ENCODE data around the gene PRELID2.

PRELID2 gene

GRCh38 chr5:145768863-145769262 lies 66.3 kb downstream of the PRELID2 start:
- no peak for TF ChIP-seq POLR2AphosphoS5 (IDR thresholded peaks at IDR 0.05; ENCODE audit: low read depth, low read length)
- no peak for TF ChIP-seq SPI1 (IDR thresholded peaks at IDR 0.05; ENCODE audit: low read depth, low read length)
- TF ChIP-seq PAX5 (IDR thresholded peaks at IDR 0.05; ENCODE audit: insufficient read depth, low read length, severe bottlenecking), result no peak
- TF ChIP-seq POU2F2 (IDR thresholded peaks at IDR 0.05; ENCODE audit: low read depth, low read length), result no peak
- TF ChIP-seq TAF1 (IDR thresholded peaks at IDR 0.05; ENCODE audit: low read depth, low read length), result no peak
- TF ChIP-seq POLR2A (IDR thresholded peaks at IDR 0.05; ENCODE audit: low read depth, low read length), result no peak
- FAIRE-seq, result no peak

GRCh38 chr5:145764325-145764724 lies 70.8 kb downstream of the PRELID2 start:
- DNase-seq (ENCODE audit: insufficient read length, low spot score) (no peak), FAIRE-seq (no peak)
- no peak for TF ChIP-seq SPI1 (IDR thresholded peaks at IDR 0.05; ENCODE audit: low read depth, low read length)
- TF ChIP-seq POU2F2 (IDR thresholded peaks at IDR 0.05; ENCODE audit: low read depth, low read length), result no peak
- TF ChIP-seq TAF1 (IDR thresholded peaks at IDR 0.05; ENCODE audit: low read depth, low read length), result no peak
- no peak for TF ChIP-seq POLR2AphosphoS5 (IDR thresholded peaks at IDR 0.05; ENCODE audit: low read depth, low read length)
- no peak for TF ChIP-seq PAX5 (IDR thresholded peaks at IDR 0.05; ENCODE audit: insufficient read depth, low read length, severe bottlenecking)
- no peak for TF ChIP-seq POLR2A (IDR thresholded peaks at IDR 0.05; ENCODE audit: low read depth, low read length)

More at GRCh38 chr5:145768863-145769262, 66.3 kb downstream of the PRELID2 start:
- no peak for DNase-seq (ENCODE audit: insufficient read length, low spot score)

GRCh38 chr5:145762833-145763232 lies 72.3 kb downstream of the PRELID2 start:
- DNase-seq (ENCODE audit: insufficient read length, low spot score) (no peak), FAIRE-seq (no peak)
- TF ChIP-seq PAX5 (IDR thresholded peaks at IDR 0.05; ENCODE audit: insufficient read depth, low read length, severe bottlenecking), result no peak
- TF ChIP-seq POLR2A (IDR thresholded peaks at IDR 0.05; ENCODE audit: low read depth, low read length), result no peak
- no peak for TF ChIP-seq POLR2AphosphoS5 (IDR thresholded peaks at IDR 0.05; ENCODE audit: low read depth, low read length)
- no peak for TF ChIP-seq SPI1 (IDR thresholded peaks at IDR 0.05; ENCODE audit: low read depth, low read length)
- no peak for TF ChIP-seq POU2F2 (IDR thresholded peaks at IDR 0.05; ENCODE audit: low read depth, low read length)
- TF ChIP-seq TAF1 (IDR thresholded peaks at IDR 0.05; ENCODE audit: low read depth, low read length), result no peak

GRCh38 chr5:145761254-145761653 lies 73.9 kb downstream of the PRELID2 start:
- DNase-seq (ENCODE audit: insufficient read length, low spot score), result no peak
- FAIRE-seq, result no peak
- TF ChIP-seq POLR2A (IDR thresholded peaks at IDR 0.05; ENCODE audit: low read depth, low read length) (no peak), POU2F2 (IDR thresholded peaks at IDR 0.05; ENCODE audit: low read depth, low read length) (no peak), PAX5 (IDR thresholded peaks at IDR 0.05; ENCODE audit: insufficient read depth, low read length, severe bottlenecking) (no peak), TAF1 (IDR thresholded peaks at IDR 0.05; ENCODE audit: low read depth, low read length) (no peak), SPI1 (IDR thresholded peaks at IDR 0.05; ENCODE audit: low read depth, low read length) (no peak), POLR2AphosphoS5 (IDR thresholded peaks at IDR 0.05; ENCODE audit: low read depth, low read length) (no peak)

GRCh38 chr5:145760660-145761059 lies 74.5 kb downstream of the PRELID2 start:
- FAIRE-seq, result no peak
- DNase-seq (ENCODE audit: insufficient read length, low spot score), result no peak
- TF ChIP-seq PAX5 (IDR thresholded peaks at IDR 0.05; ENCODE audit: insufficient read depth, low read length, severe bottlenecking), result no peak
- no peak for TF ChIP-seq SPI1 (IDR thresholded peaks at IDR 0.05; ENCODE audit: low read depth, low read length)
- no peak for TF ChIP-seq POLR2A (IDR thresholded peaks at IDR 0.05; ENCODE audit: low read depth, low read length)
- TF ChIP-seq POU2F2 (IDR thresholded peaks at IDR 0.05; ENCODE audit: low read depth, low read length), result no peak
- TF ChIP-seq POLR2AphosphoS5 (IDR thresholded peaks at IDR 0.05; ENCODE audit: low read depth, low read length), result no peak
- no peak for TF ChIP-seq TAF1 (IDR thresholded peaks at IDR 0.05; ENCODE audit: low read depth, low read length)

- DNase-seq (ENCODE audit: insufficient read length, low spot score), result no peak
- FAIRE-seq, result no peak
- TF ChIP-seq SPI1 (IDR thresholded peaks at IDR 0.05; ENCODE audit: low read depth, low read length) (no peak), POLR2A (IDR thresholded peaks at IDR 0.05; ENCODE audit: low read depth, low read length) (no peak), PAX5 (IDR thresholded peaks at IDR 0.05; ENCODE audit: insufficient read depth, low read length, severe bottlenecking) (no peak), POU2F2 (IDR thresholded peaks at IDR 0.05; ENCODE audit: low read depth, low read length) (no peak), POLR2AphosphoS5 (IDR thresholded peaks at IDR 0.05; ENCODE audit: low read depth, low read length) (no peak), TAF1 (IDR thresholded peaks at IDR 0.05; ENCODE audit: low read depth, low read length) (no peak)
Measured at GRCh38 chr5:145752947-145753346, 82.2 kb downstream of the PRELID2 start.

GRCh38 chr5:145752534-145752933 lies 82.6 kb downstream of the PRELID2 start:
- FAIRE-seq, result no peak
- no peak for TF ChIP-seq POLR2AphosphoS5 (IDR thresholded peaks at IDR 0.05; ENCODE audit: low read depth, low read length)
- no peak for TF ChIP-seq PAX5 (IDR thresholded peaks at IDR 0.05; ENCODE audit: insufficient read depth, low read length, severe bottlenecking)
- no peak for TF ChIP-seq POU2F2 (IDR thresholded peaks at IDR 0.05; ENCODE audit: low read depth, low read length)
- TF ChIP-seq SPI1 (IDR thresholded peaks at IDR 0.05; ENCODE audit: low read depth, low read length), result no peak
- no peak for TF ChIP-seq POLR2A (IDR thresholded peaks at IDR 0.05; ENCODE audit: low read depth, low read length)
- no peak for TF ChIP-seq TAF1 (IDR thresholded peaks at IDR 0.05; ENCODE audit: low read depth, low read length)
- DNase-seq (ENCODE audit: insufficient read length, low spot score), result no peak

- FAIRE-seq (no peak), DNase-seq (ENCODE audit: insufficient read length, low spot score) (no peak)
- no peak for TF ChIP-seq TAF1 (IDR thresholded peaks at IDR 0.05; ENCODE audit: low read depth, low read length)
- TF ChIP-seq POLR2A (IDR thresholded peaks at IDR 0.05; ENCODE audit: low read depth, low read length), result no peak
Measured at GRCh38 chr5:145750199-145750598, 84.9 kb downstream of the PRELID2 start.

- no peak for TF ChIP-seq POLR2A (IDR thresholded peaks at IDR 0.05; ENCODE audit: low read depth, low read length)
- TF ChIP-seq POU2F2 (IDR thresholded peaks at IDR 0.05; ENCODE audit: low read depth, low read length), result no peak
- no peak for TF ChIP-seq TAF1 (IDR thresholded peaks at IDR 0.05; ENCODE audit: low read depth, low read length)
- no peak for TF ChIP-seq SPI1 (IDR thresholded peaks at IDR 0.05; ENCODE audit: low read depth, low read length)
- TF ChIP-seq PAX5 (IDR thresholded peaks at IDR 0.05; ENCODE audit: insufficient read depth, low read length, severe bottlenecking), result no peak
- no peak for TF ChIP-seq POLR2AphosphoS5 (IDR thresholded peaks at IDR 0.05; ENCODE audit: low read depth, low read length)
- no peak for FAIRE-seq
- DNase-seq (ENCODE audit: insufficient read length, low spot score), result no peak
Measured at GRCh38 chr5:145743396-145744061, 91.6 kb downstream of the PRELID2 start.

- DNase-seq (ENCODE audit: insufficient read length, low spot score) (no peak), FAIRE-seq (no peak)
- no peak for TF ChIP-seq POLR2A (IDR thresholded peaks at IDR 0.05; ENCODE audit: low read depth, low read length)
- no peak for TF ChIP-seq PAX5 (IDR thresholded peaks at IDR 0.05; ENCODE audit: insufficient read depth, low read length, severe bottlenecking)
- TF ChIP-seq TAF1 (IDR thresholded peaks at IDR 0.05; ENCODE audit: low read depth, low read length), result no peak
- TF ChIP-seq POU2F2 (IDR thresholded peaks at IDR 0.05; ENCODE audit: low read depth, low read length), result no peak
- no peak for TF ChIP-seq SPI1 (IDR thresholded peaks at IDR 0.05; ENCODE audit: low read depth, low read length)
- TF ChIP-seq POLR2AphosphoS5 (IDR thresholded peaks at IDR 0.05; ENCODE audit: low read depth, low read length), result no peak
Measured at GRCh38 chr5:145739843-145740242, 95.3 kb downstream of the PRELID2 start.
